PFSK-1 (cell line): ENCODE results near the gene KCMF1.

ENCODE experiments used
- FOXP2 ChIP-seq: optimal IDR thresholded peaks from 2 replicates; pipeline ENCODE3; 2011; ENCODE audit warnings: borderline replicate concordance, control low read depth, inconsistent platforms; ENCODE audit not compliant: insufficient read depth; ENCODE audit errors: extremely low read length, extremely low read depth
- POLR2AphosphoS5 ChIP-seq: IDR thresholded peaks from 2 replicates; pipeline ENCODE4 v1.6.1; 2012; ENCODE audit warnings: low read depth, mild to moderate bottlenecking, control low read depth, low read length, moderate library complexity
- REST ChIP-seq, 2 experiments: IDR thresholded peaks; 2 replicates each; pipeline versions ENCODE4 v1.6.1 to v1.8.0; 2011 to 2012; ENCODE audit warnings: low read depth in 2 of 2, low read length in 2 of 2, control low read depth in 1 of 2, inconsistent platforms in 1 of 2, mild to moderate bottlenecking in 1 of 2, moderate library complexity in 1 of 2; ENCODE audit not compliant: insufficient read depth in 1 of 2
- SIN3A ChIP-seq: IDR thresholded peaks from 2 replicates; pipeline ENCODE4 v1.6.1; 2012; ENCODE audit warnings: mild to moderate bottlenecking, low read length, moderate library complexity, borderline replicate concordance; ENCODE audit not compliant: insufficient read depth
- TAF1 ChIP-seq: IDR thresholded peaks from 2 replicates; pipeline ENCODE4 v1.6.1; 2012; ENCODE audit warnings: low read length, control low read depth, borderline replicate concordance; ENCODE audit not compliant: insufficient read depth

The KCMF1 gene

GRCh38 chr2:84991404-84992160 lies 20.6 kb downstream of the KCMF1 start:
- TF ChIP-seq POLR2AphosphoS5 (no peak), FOXP2 (no peak), SIN3A (no peak), TAF1 (no peak), REST (IDR thresholded peaks at IDR 0.05; ENCODE audit: insufficient read depth in 1 of 2, low read depth in 2 of 2, low read length in 2 of 2) (no peak)

GRCh38 chr2:84995826-84996225 lies 24.9 kb downstream of the KCMF1 start:
- TF ChIP-seq POLR2AphosphoS5 (no peak), REST (IDR thresholded peaks at IDR 0.05; ENCODE audit: insufficient read depth in 1 of 2, low read depth in 2 of 2, low read length in 2 of 2) (no peak), SIN3A (no peak), TAF1 (no peak), FOXP2 (no peak)

- TF ChIP-seq POLR2AphosphoS5 (no peak), REST (IDR thresholded peaks at IDR 0.05; ENCODE audit: insufficient read depth in 1 of 2, low read depth in 2 of 2, low read length in 2 of 2) (no peak), FOXP2 (no peak), TAF1 (no peak), SIN3A (no peak)
Measured at GRCh38 chr2:84996909-84997308, 25.9 kb downstream of the KCMF1 start.

GRCh38 chr2:84999553-84999955 lies 28.6 kb downstream of the KCMF1 start:
- no peak for TF ChIP-seq SIN3A

GRCh38 chr2:85001595-85001994 lies 30.6 kb downstream of the KCMF1 start:
- TF ChIP-seq REST (IDR thresholded peaks at IDR 0.05; ENCODE audit: insufficient read depth in 1 of 2, low read depth in 2 of 2, low read length in 2 of 2) (no peak), FOXP2 (no peak), POLR2AphosphoS5 (no peak), SIN3A (no peak), TAF1 (no peak)
